ENCODE measurements around the gene RSU1.
"Not testable (repeated sequence)": the region's sequence is repeated elsewhere in the genome, so short reads cannot be mapped to it uniquely, and the experiment has no call there.

Gene RSU1

GRCh38 chr10:16777473-16778370 is 39.5 kb downstream of the RSU1 start:
- no peak for DNase-seq

GRCh38 chr10:16776896-16777295 is 40.3 kb downstream of the RSU1 start:
- DNase-seq: no peak

- no peak for DNase-seq
Measured at GRCh38 chr10:16773334-16773733, 43.9 kb downstream of the RSU1 start.

- no peak for DNase-seq
Measured at GRCh38 chr10:16770670-16771069, 46.6 kb downstream of the RSU1 start.

GRCh38 chr10:16770141-16770540 is 47.1 kb downstream of the RSU1 start:
- no peak for DNase-seq

GRCh38 chr10:16769331-16769730 is 47.9 kb downstream of the RSU1 start:
- DNase-seq: no peak

GRCh38 chr10:16768702-16769101 is 48.5 kb downstream of the RSU1 start:
- no peak for DNase-seq

- no peak for DNase-seq
Measured at GRCh38 chr10:16765509-16766375, 51.5 kb downstream of the RSU1 start.

GRCh38 chr10:16761300-16761699 is 55.9 kb downstream of the RSU1 start:
- no peak for DNase-seq

GRCh38 chr10:16756561-16757221 is 60.5 kb downstream of the RSU1 start:
- no peak for DNase-seq

GRCh38 chr10:16754765-16755164 is 62.5 kb downstream of the RSU1 start:
- DNase-seq: no peak

GRCh38 chr10:16752849-16753248 is 64.4 kb downstream of the RSU1 start:
- not testable (repeated sequence) for DNase-seq

- no peak for DNase-seq
Measured at GRCh38 chr10:16752099-16752498, 65.1 kb downstream of the RSU1 start.

GRCh38 chr10:16751244-16751643 is 66.0 kb downstream of the RSU1 start:
- no peak for DNase-seq

GRCh38 chr10:16750461-16750860 is 66.8 kb downstream of the RSU1 start:
- DNase-seq: no peak

- no peak for DNase-seq
Measured at GRCh38 chr10:16748749-16749148, 68.5 kb downstream of the RSU1 start.

GRCh38 chr10:16746856-16747255 is 70.4 kb downstream of the RSU1 start:
- no peak for DNase-seq

GRCh38 chr10:16745061-16745460 is 72.2 kb downstream of the RSU1 start:
- no peak for DNase-seq

- DNase-seq: no peak
Measured at GRCh38 chr10:16742165-16742960, 74.9 kb downstream of the RSU1 start.

- DNase-seq: no peak
Measured at GRCh38 chr10:16741540-16741939, 75.7 kb downstream of the RSU1 start.

GRCh38 chr10:16737420-16737819 is 79.8 kb downstream of the RSU1 start:
- no peak for DNase-seq

- DNase-seq: no peak
Measured at GRCh38 chr10:16735671-16736070, 81.6 kb downstream of the RSU1 start.
